ENCODE data around the gene AMIGO3.
"Not testable (repeated sequence)": the region's sequence is repeated elsewhere in the genome, so short reads cannot be mapped to it uniquely, and the experiment has no call there.

Gene AMIGO3

GRCh38 chr3:49712166-49712565 is 7.3 kb downstream of the AMIGO3 start:
- no peak for DNase-seq (ENCODE audit: low read depth)

- no peak for DNase-seq (ENCODE audit: low read depth)
Observed at GRCh38 chr3:49711489-49711888, 8.0 kb downstream of the AMIGO3 start.

- no peak for DNase-seq (ENCODE audit: low read depth)
Observed at GRCh38 chr3:49709852-49710251, 9.6 kb downstream of the AMIGO3 start.

DNA sequence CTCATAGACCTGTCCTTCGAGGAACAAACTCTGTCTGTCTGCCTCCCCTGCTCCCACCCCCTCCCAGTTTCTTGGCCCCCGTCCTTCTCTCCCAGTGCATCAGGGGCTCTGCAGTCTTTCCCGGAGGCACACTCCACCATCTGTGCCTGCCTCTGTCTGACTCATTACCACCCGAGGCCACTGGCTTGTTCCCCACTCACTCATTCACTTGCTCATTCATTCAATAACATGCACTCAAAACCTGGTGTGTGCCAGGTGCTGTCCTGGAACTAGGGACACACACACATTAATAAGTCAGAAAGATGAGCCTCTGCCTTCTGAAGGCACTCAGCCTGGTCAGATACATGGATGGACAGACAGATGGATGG is 12.4 kb downstream of the AMIGO3 start:
- DNase-seq (ENCODE audit: low read depth) = no peak

DNA sequence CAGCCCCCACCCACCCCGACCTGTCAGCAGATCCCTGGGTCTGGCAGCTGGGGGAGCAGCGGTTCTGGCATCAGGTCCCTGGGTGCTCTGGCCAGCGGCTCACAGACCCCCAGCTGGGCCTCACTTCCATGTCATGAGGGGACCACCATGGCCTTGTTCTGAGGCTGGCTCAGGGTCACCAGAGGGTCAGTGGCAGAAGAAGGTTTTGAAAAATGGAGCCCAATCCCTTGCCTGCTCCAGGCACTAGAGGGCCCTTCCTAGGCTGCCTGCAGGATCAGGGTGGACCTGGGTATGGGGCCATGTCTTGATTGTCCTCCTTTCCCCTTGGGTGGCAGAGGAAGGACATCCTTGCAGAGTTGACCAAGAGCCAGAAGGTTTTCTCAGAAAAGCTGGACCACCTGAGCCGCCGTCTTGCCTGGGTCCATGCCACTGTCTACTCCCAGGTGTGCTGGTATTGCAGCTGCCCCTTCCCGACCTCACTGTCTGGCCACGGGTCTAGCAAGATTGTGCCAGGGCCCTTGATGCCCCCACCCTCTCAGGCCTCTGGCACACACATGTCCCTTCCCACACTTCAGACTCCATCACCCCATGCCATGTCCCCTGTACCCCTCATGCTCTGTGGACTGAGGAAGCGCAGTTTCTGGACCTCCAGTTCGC is 12.9 kb downstream of the AMIGO3 start:
- DNase-seq (ENCODE audit: low read depth) = no peak

DNA sequence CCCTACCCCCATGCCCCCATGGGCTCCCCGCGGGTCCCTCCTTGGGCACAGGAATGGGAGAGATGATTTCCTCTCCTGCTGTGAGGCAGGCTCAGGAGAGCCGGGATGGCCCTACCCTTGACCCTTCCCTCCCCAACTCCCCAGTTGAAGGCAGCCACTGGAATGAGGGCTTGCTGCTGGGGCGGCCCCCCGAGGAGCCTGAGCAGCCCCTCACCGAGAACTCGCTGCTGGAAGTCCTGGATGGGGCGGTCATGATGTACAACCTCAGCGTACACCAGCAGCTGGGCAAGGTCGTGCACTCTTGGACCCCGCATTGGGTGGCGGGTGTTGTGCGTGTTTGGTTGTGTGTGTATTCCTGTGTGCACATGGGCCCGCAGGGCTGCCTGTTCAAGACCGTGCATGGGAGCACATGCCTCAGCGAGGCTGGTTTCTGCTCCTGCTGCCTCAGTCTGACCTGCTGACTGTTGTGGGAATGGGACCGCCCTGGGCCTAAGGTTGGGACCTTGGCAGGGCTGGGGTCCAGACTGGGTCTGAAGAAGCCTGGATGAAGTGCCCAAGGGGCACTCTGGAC is 14.0 kb downstream of the AMIGO3 start:
- DNase-seq (ENCODE audit: low read depth) = no peak

- DNase-seq (ENCODE audit: low read depth) = no peak
Observed at GRCh38 chr3:49704629-49705028, 14.9 kb downstream of the AMIGO3 start.

GRCh38 chr3:49703956-49704355 is 15.5 kb downstream of the AMIGO3 start:
- DNase-seq (ENCODE audit: low read depth) = no peak

GRCh38 chr3:49703443-49703927 is 16.0 kb downstream of the AMIGO3 start:
- DNase-seq (ENCODE audit: low read depth) = peak; percentile 32

- no peak for DNase-seq (ENCODE audit: low read depth)
Observed at GRCh38 chr3:49702672-49703071, 16.8 kb downstream of the AMIGO3 start.

GRCh38 chr3:49701388-49702077 is 18.0 kb downstream of the AMIGO3 start:
- DNase-seq (ENCODE audit: low read depth) = no peak

DNA sequence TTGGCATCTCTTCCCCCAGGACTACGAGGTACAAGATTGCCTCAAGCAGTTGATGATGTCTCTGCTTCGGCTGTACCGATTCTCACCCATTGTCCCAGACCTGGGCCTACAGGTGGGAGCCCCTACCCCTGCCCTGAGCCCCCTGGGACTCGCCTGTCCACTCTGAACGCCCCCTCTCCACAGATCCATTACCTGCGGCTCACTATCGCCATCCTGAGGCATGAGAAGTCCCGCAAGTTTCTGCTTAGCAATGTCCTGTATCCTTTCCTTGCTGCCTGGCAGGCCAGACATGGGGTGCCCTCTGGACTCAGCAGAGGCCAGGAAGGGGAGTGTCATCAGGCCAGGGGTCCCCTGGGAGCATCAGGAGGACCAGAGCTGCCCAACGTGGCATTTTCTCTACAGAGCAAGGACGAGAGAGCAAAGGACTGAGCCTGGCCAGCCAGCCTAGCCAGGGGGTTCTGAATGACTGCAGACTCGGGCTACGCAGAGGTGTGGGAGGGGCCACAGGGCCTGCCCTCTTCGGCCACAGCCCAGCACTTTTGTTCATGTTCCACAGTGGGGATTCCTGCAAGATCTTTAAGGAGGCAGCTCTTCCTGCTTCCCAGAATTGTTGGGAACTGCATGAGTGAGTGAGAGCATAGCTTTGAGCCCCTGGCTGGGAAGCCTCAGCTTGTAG is 18.9 kb downstream of the AMIGO3 start:
- DNase-seq (ENCODE audit: low read depth) = no peak

DNA sequence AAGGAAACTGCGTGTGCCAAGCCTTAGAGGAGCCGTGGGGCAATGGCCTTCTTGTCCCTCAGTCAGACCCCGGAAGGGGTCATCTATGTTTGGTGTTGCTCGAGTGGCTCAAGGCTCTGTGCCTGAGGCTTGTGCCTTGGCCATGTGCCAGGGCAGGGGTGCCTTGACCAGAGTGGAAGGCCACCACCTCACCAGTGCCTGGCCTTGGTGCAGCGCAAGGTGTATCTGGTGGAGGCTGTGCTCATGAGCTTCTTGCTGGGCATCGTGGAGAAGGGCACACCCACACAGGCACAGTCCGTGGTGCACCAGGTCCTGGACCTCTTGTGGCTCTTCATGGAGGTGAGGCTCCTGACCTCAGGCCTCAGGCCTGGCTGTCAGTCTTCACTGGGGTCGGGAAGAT is 19.5 kb downstream of the AMIGO3 start:
- no peak for DNase-seq (ENCODE audit: low read depth)

GRCh38 chr3:49699281-49699979 is 20.1 kb downstream of the AMIGO3 start:
- no peak for DNase-seq (ENCODE audit: low read depth)

DNA sequence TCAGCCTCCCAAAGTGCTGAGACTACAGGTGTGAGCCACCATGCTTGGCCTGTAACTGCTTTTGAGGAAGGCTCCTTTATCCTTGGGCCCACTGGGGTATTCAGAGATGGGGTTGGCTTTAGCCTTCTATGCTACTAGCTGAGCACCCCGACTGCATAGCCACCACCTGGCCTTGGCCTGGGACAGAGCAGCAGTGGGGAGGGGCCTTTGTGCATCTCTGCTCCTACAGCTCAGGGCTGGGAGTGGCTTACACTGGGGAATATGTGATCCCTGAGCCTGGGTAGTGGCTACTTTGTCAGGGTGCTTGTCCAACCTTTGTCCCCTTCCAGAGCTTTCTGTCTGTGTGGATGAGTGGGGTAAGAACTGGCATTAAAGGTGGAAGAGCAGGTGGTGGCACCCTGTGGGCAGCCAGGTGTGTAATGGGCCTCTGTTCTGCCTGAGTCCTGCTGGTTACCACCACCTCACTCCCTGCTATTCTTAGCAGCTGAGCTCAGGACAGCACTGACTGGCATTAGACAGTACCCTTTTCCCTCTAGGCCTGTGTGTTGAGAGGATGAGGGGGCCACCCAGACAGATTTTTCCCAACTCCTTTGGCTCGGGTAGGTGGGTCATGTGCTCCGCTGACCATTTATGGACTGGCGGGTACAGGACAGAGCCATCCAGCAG is 24.0 kb downstream of the AMIGO3 start:
- not testable (repeated sequence) for DNase-seq (ENCODE audit: low read depth)

- DNase-seq (ENCODE audit: low read depth) = not testable (repeated sequence)
Observed at GRCh38 chr3:49694409-49695070, 24.9 kb downstream of the AMIGO3 start.

GRCh38 chr3:49691481-49691880 is 28.0 kb downstream of the AMIGO3 start:
- not testable (repeated sequence) for DNase-seq (ENCODE audit: low read depth)

DNA sequence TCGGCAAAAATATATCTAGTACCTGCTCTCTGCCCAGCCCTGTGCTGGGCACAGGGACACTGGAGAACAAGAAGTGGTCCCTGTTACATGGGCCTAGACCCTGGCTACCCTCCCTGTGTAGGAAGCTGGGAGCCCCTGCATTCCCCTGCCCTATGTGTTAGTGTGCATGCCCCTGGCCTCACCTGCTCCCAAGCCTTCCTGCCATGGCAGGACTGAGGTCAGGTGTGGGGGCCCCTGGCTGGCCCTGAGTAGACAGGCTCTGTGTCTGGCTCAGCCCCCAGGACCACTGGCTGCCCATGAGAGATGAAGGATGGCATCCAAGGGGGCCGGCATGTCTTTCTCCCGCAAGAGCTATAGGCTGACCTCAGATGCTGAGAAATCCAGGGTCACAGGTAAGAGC is 28.6 kb downstream of the AMIGO3 start:
- not testable (repeated sequence) for DNase-seq (ENCODE audit: low read depth)

- not testable (repeated sequence) for DNase-seq (ENCODE audit: low read depth)
Observed at GRCh38 chr3:49689908-49690624, 29.4 kb downstream of the AMIGO3 start.
